OCI-LY3 (cell line): ENCODE data around the gene ELP4.

ENCODE experiments used
- H2AFZ ChIP-seq: fragments of 200-600, 300-600 bp; shearing (Covaris generic); 2 replicates; pipeline ENCODE4 v1.6.0; 2014; ENCODE audit warnings: antibody characterized with exemption, low read depth, low read length
- H3K27ac ChIP-seq: fragments of 200-600, 300-600 bp; sonication (generic); 2 replicates; pipeline ENCODE4 v1.5.1; 2014; ENCODE audit warnings: mild to moderate bottlenecking, low read length, moderate library complexity, mixed read lengths
- H3K27me3 ChIP-seq: fragments of 200-600, 300-600 bp; sonication (generic); 2 replicates; pipeline ENCODE4 v1.6.1; 2014; ENCODE audit warnings: low read depth, low read length, mixed read lengths
- H3K36me3 ChIP-seq: fragments of 200-600, 300-600 bp; sonication (generic); replicated peaks from 2 replicates; pipeline ENCODE3; 2014; ENCODE audit warnings: low read depth, low read length, mixed read lengths
- H3K4me1 ChIP-seq: fragments of 300-600, 200-600 bp; sonication (generic); 2 replicates; pipeline ENCODE4 v1.6.1; 2014; ENCODE audit warnings: low read length, mixed read lengths
- H3K4me2 ChIP-seq: fragments of 200-600, 300-600 bp; sonication (generic); 2 replicates; pipeline ENCODE4 v1.6.1; 2014; ENCODE audit warnings: low read length, mixed read lengths
- H3K4me3 ChIP-seq: fragments of 300-600, 200-600 bp; sonication (generic); 2 replicates; pipeline ENCODE4 v1.5.1; 2014; ENCODE audit warnings: antibody characterized with exemption, mild to moderate bottlenecking, low read length, moderate library complexity
- H3K79me2 ChIP-seq: fragments of 300-600, 200-600 bp; shearing (Covaris generic); 2 replicates; pipeline ENCODE4 v1.6.1; 2014; ENCODE audit warnings: mild to moderate bottlenecking, low read length, mixed read lengths
- H3K9ac ChIP-seq: fragments of 300-600, 200-600 bp; shearing (Covaris generic); 2 replicates; pipeline ENCODE4 v1.6.0; 2014; ENCODE audit warnings: mild to moderate bottlenecking, low read length, moderate library complexity
- H3K9me3 ChIP-seq: fragments of 200-600, 300-600 bp; shearing (Covaris generic); 2 replicates; pipeline ENCODE4 v1.6.1; 2014; ENCODE audit warnings: low read length, mixed read lengths; ENCODE audit not compliant: insufficient read depth
- H4K20me1 ChIP-seq: fragments of 200-600, 300-600 bp; sonication (generic); 2 replicates; pipeline ENCODE4 v1.6.1; 2016; ENCODE audit warnings: low read length, mixed read lengths; ENCODE audit not compliant: insufficient read depth
- CTCF ChIP-seq: fragments of 200-600, 300-600 bp; sonication (generic); IDR thresholded peaks from 2 replicates; pipeline ENCODE4 v1.5.1; 2014; ENCODE audit warnings: antibody characterized with exemption, low read length, low read depth
- EZH2phosphoT487 ChIP-seq: fragments of 200-600 bp; shearing (Covaris generic); IDR thresholded peaks from 2 replicates; pipeline ENCODE4 v1.6.1; 2018; ENCODE audit warnings: antibody characterized with exemption, mixed run types, low read depth

The ELP4 gene

GRCh38 chr11:31620434-31620833 is 110.9 kb downstream of the ELP4 start:
- Histone ChIP-seq H3K79me2 (no peaks in the 10 kb centered on the region), H3K27me3 (no peaks in the 10 kb centered on the region), H3K4me2 (no peak overlapping the region), H3K9ac (no peak overlapping the region), H3K36me3 (no peaks in the 10 kb centered on the region), H3K4me1 (no peaks in the 10 kb centered on the region), H2AFZ (no peak overlapping the region), H4K20me1 (no peaks in the 10 kb centered on the region), H3K4me3 (no peak overlapping the region), H3K27ac (no peak overlapping the region), H3K9me3 (no peaks in the 10 kb centered on the region)
- no peak for TF ChIP-seq EZH2phosphoT487
- no peak for TF ChIP-seq CTCF

GRCh38 chr11:31625868-31626267 is 116.3 kb downstream of the ELP4 start:
- Histone ChIP-seq H3K4me3 (no peak overlapping the region), H3K9ac (no peak overlapping the region), H4K20me1 (no peaks in the 10 kb centered on the region), H2AFZ (no peak overlapping the region), H3K4me2 (no peak overlapping the region), H3K36me3 (no peaks in the 10 kb centered on the region), H3K27me3 (no peaks in the 10 kb centered on the region), H3K9me3 (no peaks in the 10 kb centered on the region), H3K79me2 (no peaks in the 10 kb centered on the region), H3K27ac (no peak overlapping the region), H3K4me1 (no peaks in the 10 kb centered on the region)
- TF ChIP-seq CTCF (no peak), EZH2phosphoT487 (no peak)

- Histone ChIP-seq H3K27ac (no peak overlapping the region), H3K27me3 (no peaks in the 10 kb centered on the region), H4K20me1 (no peaks in the 10 kb centered on the region), H3K9ac (no peak overlapping the region), H3K79me2 (no peaks in the 10 kb centered on the region), H3K9me3 (no peaks in the 10 kb centered on the region), H3K4me2 (no peak overlapping the region), H3K36me3 (no peaks in the 10 kb centered on the region), H2AFZ (no peak overlapping the region), H3K4me1 (no peaks in the 10 kb centered on the region), H3K4me3 (no peak overlapping the region)
- TF ChIP-seq EZH2phosphoT487 (no peak), CTCF (no peak)
Measured at GRCh38 chr11:31628111-31628510, 118.5 kb downstream of the ELP4 start.

GRCh38 chr11:31636983-31637382 is 127.4 kb downstream of the ELP4 start:
- Histone ChIP-seq H3K36me3 (no peaks in the 10 kb centered on the region), H3K4me2 (no peak overlapping the region), H4K20me1 (no peaks in the 10 kb centered on the region), H2AFZ (no peak overlapping the region), H3K4me1 (no peaks in the 10 kb centered on the region), H3K9ac (no peak overlapping the region), H3K4me3 (no peak overlapping the region), H3K9me3 (no peaks in the 10 kb centered on the region), H3K27ac (no peak overlapping the region), H3K79me2 (no peaks in the 10 kb centered on the region), H3K27me3 (no peaks in the 10 kb centered on the region)
- no peak for TF ChIP-seq CTCF
- no peak for TF ChIP-seq EZH2phosphoT487
